Stimulated activated CD8-positive, alpha-beta memory T cell treated with anti-CD3 and anti-CD28 coated beads, Interleukin-15, amount 100 ng/mL, for 4 hours (primary cell): Measurements from ENCODE around the gene LSAMP.
"Not testable (repeated sequence)": the region's sequence is repeated elsewhere in the genome, so short reads cannot be mapped to it uniquely, and the experiment has no call there.

ENCODE experiments used
- DNase-seq, 2 donors: peaks; one replicate each; pipeline ENCODE4 v3.0.0-alpha.2; 2020; ENCODE audit warnings: low read depth in 2 of 2

Gene LSAMP

DNA sequence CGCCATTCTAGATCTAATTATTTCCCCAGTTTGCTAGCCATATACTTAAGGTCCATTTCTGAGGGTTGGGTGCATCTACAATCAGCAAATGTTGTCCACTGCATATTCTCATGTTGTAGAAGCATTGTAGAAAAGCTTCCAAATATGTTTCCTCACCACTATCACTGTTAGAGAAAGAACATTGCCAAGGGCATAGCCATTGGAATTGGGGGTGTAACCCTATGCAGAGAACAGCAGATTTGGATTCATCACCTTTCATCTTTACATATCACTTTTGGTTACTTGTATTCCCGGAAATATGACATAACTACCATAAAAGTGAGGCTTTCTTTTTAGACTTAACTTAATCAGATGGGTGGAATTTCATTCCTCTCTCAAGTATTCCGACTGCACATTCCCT lies 203.6 kb downstream of the LSAMP start:
- no peak for DNase-seq

DNA sequence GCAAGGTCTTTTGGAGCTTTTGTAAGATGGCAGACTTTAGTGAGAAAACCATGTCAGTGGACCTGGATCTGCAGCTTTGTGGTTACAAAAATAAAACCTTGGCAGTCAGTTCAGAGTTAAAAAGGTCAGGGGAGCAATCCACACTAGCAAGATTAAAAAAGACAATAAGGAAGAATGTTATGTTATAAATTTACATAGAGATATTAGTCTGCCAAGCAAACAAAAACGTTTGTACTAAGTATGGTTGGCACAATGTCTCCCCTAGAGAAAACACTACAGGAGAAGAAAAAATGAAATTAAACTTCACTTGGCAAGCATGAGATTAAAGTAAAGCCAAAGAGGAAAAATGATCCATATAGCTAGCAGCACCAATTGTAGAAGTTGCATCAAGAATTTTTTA lies 205.0 kb downstream of the LSAMP start:
- no peak for DNase-seq

DNA sequence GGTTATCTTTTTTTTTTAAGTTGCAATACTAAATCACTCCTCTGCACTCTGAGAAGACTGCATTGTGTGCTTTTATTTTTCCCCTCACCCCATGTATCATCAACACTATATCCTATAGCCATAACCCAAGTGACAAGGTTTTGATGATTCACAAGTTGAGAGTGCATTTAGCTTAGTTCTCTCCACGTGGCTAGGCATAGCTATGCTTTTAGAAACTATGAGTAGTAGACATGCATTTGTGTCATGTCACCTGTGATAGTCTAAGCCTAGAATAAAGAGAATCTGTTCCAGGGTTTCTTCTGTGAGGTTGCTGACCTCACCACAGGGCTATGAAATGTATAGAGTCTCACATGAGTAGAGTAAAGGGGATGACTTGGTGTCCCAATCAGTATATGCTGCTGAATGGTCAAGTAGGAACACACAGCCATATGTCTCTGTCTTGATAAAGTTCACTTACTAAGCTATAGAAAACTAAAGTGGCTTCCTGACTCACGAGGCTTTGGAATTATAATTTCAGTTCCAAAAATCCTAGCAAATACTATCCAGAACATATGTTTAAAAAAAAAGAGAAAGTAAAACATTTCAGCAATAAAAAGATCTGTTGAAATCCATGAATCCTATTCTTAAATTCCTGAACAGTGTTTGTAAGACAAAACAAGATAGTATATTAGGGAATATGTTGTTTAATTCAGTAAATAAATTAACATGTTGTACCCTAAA lies 206.3 kb downstream of the LSAMP start:
- DNase-seq = no peak

DNA sequence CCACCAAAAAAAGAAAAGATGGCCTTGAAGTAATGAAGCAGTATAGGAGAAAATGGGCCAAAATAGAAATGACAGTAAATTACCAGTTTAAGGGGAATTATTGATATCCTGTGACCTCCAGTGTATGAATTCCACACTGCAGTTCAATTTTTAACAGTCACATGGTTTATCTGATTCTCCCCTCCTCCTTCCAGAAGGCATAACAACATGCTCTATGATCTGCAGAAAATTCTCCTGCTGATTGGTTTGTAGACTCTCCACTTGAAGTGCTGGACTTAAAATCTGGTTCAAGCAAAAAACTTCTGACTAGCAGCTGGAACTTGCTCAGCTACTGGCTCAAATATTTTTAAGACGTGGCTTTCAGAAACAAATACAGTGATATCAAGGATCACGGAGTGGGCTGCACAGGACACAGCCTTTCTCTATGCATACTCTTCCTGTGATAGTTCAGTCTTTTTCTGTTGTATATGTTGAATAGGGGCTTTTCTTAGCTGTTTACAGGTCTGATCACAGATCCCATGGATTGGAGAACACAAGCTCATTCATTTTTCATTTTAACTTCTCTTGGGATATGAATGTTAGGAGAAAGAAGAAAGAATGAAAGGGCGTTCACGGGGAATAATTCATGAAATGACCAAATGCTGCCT lies 211.5 kb downstream of the LSAMP start:
- DNase-seq = no peak

DNA sequence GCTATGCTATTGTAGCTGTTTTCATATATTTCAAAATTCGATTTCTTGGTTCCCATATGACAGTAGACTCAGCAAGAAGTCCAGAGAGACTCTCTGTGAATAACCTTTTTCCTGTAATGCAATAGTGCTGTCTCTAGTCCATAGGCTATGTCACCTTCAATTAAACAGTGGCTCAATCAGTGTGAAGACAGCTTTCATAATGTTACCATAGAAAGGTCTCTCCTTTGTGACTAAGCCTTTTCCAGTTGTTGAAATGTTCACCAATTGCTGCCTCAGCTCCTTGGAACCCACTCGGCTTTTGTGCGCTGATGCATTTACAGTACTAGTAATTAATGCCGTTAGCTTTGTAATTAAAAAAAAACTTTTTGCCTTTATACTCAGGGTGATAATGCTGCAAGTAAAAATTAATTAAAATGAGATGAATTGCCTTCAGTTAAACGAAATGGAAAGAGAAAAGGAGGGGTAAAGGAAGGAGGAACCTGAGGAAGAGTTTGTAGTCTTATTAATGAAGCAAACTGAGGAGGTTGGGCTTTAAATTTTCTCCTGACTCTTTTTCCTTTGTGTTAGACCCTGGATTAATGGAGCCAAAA lies 214.8 kb downstream of the LSAMP start:
- no peak for DNase-seq

DNA sequence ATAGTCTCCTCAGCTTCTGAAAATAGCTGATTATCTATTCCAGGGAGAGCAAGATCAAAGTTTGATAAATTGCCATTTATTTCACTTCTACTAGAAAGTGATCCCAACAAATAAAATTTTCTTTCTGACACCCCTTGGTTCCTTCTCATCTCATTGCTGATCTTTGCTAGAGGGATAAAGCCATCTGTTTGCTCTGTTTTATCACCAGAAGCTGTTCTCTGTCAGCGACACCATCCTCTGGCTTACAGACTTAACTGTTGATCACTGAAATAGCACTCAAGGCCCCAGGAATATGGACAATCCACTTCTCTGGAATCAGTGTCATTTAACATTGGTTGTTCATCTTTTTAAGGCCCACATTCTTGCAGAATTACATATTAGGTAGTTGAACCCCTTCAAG lies 219.0 kb downstream of the LSAMP start:
- DNase-seq = no peak

DNA sequence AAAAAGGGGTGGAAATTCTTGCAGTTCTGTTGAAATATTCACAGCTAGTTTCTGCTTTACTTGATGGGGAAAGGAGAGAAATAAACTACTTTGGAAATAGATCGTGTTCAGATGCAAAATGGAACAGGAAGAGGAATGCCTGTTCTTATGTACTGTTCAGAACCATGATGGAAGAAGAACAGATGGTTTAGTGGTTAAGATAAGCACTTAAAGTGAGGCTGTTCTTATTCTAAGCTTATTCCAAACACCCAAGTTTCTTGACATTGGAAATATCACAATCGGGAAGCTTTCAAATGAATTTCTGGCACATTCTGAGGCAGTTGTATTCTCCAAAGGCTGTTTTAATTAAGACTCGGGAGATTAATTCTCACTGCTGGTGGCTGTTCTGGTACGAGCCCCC lies 228.5 kb downstream of the LSAMP start:
- DNase-seq = no peak

DNA sequence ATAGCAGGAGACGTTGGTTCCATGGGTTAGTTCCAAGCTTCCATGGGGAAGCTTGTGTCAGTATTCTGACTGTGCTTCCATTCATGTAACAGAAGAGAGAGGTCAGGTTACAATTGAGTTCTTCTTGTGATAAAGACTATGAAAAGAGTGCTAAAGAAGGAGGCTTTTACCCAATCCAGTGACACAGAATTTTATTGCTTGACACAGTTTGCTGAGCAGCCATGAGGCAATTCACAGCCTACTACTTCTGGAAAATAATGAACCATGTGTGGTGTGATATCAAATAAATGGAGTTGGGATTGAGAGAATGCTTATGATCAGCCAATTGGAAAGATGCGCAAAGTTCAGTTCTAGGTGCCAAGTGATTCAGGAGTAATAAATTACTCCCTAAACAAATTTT lies 233.4 kb downstream of the LSAMP start:
- no peak for DNase-seq

DNA sequence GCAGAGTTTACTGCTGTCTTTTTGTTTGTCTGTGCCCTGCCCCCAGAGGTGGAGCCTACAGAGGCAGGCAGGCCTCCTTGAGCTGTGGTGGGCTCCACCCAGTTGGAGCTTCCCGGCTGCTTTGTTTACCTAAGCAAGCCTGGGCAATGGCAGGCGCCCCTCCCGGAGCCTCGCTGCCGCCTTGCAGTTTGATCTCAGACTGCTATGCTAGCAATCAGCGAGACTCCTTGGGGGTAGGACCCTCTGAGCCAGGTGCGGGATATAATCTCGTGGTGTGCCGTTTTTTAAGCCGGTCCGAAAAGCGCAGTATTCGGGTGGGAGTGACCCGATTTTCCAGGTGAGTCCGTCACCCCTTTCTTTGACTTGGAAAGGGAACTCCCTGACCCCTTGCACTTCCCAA lies 236.5 kb downstream of the LSAMP start:
- not testable (repeated sequence) for DNase-seq

DNA sequence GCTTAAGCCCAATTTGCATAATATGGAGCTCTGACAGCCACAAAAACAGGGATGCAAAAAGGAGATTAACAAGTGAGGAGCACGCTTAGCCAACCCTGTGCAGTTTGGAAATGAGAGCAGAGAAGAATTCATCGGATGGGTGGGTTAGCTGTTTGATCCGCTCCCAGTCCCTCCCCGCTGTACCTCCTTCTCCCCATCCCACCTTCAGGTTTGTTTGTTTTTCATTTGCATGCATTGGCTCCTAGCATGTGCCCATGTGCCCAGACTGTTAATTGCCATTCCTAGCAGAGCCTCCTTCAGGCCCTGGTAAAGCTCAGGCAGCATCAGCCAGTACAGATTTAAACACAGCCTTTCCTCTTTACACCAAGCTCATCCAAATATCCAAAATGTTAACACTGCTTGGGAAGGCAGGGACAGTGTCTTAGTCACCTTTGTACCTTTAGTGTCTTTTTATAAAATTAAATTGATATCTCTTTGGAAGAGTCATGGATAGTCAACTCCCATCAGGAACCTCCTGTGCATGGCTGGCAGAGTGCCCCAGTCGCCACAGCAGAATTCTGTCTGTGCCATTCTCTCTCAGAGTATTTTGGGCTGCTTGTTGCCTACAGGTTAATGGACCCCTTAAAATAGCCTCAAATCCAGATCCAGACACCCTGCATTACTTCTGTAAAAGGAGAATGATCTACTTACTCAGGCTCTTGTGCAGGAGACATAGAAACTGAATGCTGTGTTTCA lies 244.2 kb downstream of the LSAMP start:
- no peak for DNase-seq

DNA sequence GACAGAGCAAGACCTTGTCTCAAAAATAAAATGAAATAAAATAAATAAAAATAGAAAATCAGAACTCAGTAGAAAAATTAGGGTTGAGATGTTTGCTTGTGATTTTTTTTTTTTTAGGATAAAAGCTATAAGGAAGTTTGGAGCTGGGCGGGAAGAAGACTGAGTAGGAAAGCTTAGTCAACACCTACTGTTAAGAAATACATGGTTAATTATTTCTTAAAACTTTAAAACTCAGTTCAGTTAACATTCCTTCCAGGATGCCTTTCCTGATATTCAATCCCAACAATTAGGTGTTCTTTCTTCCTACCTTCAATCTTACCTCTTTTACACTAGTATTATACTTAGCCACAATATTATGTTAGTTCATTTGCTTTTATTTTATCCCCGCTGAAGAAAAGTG lies 246.2 kb downstream of the LSAMP start:
- DNase-seq = no peak

DNA sequence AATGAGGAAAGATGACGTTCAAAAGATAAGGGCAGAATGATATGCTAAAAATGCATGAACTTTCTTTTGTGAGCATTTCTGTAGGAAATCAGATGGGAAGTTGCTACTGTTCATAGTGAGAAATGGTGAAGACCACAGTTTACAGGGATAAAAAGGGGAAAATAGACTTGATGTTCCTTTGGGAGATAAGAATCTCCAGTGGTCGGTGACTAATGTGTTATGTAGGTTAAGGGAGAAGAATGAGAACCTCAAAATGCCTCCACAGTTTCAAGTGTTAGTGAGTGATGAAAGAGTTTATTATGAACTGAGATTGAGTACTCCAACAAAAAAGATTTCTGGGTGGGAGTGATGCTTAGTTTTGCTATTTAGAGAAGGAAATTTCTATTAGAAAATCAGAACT lies 247.2 kb downstream of the LSAMP start:
- no peak for DNase-seq

DNA sequence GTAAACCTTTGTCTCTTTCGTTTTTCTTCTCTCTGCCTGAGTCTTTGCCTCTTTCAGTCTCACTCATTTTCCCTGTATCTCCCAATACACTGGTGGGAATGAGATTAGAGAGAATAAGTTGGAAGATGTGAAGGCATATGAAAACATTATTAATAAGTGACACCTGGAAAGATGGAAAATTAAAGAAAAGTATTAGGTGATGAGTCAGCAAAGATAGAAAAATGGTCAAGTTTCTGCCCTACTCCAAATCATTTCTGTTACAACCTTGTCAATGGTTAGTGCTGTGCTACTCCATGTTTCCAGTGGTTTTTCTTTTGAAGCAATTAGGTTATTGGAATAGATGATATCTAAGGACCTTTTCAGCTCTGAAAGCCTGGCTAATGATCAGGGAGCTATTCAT lies 252.8 kb downstream of the LSAMP start:
- DNase-seq = no peak

DNA sequence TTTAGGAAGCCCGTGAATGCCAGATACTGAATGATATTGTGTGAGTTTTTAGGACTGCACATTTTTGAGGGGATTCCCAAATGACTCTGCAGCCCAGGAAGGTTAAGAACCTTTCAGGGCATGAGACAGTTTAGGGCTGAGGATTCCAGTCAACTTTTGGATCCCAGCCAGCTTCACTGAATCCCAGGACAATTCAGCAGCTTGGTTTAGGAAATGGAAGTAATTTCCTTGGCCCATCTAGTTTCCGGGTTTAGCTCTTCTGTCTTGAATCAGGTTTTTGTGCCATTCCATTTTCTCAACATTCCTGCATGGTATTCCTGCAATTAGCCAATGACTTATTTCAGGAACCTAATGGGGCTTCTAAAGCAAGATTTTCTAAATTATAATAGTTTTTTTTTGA lies 253.9 kb downstream of the LSAMP start:
- DNase-seq = no peak

DNA sequence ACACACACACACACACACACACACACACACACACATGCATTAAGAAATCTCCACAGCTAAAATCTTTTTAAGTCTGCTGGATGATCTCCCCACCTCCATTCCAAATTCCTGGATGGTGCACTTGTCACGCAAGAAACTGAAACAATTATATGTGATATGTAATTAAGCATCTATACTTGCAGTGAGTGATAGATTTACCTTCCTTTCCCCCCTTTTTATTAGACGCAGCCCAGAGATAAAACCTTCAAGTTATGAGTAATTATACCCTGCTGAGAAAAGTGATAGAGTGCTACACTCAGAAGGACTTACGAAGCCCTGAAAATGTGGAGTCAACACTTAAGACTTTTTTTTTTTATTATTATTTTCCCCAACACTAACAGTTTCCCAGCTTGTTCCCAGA lies 255.2 kb downstream of the LSAMP start:
- no peak for DNase-seq

DNA sequence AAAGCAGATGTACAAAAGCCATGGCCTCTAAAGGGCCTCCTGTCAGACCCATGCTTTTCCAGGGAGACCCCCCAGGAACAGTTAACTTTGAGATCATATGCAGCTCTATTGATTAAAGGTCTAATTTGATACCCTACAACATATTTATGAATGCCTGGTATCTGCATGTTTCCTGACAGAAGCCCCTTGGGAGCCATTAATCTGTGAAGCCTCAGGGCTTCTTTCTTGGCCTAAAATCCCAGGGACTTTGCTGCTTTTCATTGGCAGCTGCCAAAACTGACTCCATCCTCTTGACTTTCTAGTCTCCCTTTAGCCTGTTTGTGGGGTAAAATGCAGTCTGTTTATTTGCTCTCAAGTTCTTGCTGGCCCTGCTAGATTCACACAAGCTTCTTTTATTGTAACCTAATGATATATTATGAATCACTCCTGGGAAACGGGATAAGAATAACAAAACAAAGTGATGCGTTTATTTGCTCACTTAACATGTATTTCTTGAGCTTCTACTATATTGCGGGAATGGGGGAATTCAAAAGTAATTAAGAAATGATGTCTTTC lies 257.0 kb downstream of the LSAMP start:
- DNase-seq = no peak

DNA sequence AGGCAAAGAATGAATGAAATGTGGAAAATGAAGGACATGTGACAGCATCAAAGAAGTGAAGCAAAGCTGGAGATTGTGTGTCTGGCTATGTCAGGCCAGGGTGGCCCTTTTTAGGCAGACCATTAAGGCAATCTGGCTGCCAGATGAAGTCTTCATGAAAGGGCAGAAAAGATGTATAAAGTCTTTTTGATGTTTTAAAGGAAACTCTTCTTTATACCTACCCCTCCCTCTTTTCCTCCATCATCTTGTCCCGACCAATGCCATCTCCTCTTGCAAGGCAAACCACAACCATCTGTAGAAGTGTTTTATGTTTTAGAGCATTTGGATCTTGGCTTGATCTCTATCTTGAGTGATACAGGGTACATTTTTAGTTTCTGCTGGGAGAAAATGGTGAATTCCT lies 259.2 kb downstream of the LSAMP start:
- no peak for DNase-seq

DNA sequence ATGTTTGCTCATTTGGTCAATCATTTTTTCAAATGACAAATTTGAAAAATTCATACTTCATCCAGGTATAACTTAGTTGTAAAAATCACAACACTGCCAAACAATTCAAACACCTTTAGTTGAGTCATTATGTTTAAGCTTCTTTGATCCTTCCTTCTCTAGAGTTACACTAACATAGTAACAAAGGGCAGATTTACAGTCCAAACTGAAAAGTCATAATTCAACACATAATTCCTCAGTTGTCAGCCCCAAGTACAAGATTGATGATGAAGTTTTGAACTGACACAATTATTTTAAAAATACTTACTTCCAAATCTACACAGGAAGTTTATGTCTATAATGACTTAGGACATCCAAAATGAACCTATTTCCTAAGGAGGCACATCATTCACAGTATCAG lies 264.1 kb downstream of the LSAMP start:
- no peak for DNase-seq

DNA sequence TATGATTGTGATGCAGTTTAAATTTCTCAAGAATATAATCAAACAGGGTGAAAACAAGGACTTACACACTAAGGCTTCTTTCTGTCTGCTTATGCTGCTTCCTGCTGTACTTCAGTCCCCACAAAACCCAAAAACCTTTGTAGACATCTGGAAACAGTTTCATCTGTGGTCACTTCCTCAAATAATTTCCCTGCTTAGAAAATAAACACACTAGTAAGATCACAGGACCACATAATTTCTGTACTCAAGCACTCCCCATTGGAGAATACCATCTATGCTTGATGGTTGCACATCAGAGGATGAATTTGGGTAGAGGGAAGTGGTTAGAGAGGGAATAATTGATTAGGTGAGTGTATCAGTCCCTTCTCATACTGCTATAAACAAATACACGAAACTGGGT lies 266.2 kb downstream of the LSAMP start:
- DNase-seq = no peak

DNA sequence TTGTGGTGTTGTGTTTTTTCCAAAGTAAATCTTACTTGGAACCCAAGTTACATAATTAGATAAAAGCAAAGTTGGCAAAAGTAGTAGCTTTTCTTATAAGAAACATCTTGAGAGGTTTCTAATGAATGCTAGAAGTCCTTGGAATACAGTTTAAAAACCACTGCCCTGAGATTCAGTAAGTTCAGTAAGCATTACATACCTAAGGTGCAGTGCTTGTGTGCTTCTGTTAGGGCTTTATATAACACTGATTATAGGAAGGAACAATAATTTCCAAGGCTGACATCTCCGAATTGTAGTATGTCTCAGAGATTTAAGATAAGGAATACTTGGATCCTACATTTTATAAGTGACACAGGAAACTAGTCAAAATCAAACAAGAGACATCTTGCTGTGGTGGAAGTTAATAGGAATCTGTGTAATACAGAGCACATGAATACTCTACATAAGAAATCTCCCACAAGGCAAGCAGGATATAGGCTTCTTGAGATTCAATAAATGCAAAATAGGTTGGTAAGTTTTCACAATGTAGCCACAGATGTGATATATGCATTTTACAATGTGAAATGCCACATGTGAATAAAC lies 268.2 kb downstream of the LSAMP start:
- DNase-seq = no peak

DNA sequence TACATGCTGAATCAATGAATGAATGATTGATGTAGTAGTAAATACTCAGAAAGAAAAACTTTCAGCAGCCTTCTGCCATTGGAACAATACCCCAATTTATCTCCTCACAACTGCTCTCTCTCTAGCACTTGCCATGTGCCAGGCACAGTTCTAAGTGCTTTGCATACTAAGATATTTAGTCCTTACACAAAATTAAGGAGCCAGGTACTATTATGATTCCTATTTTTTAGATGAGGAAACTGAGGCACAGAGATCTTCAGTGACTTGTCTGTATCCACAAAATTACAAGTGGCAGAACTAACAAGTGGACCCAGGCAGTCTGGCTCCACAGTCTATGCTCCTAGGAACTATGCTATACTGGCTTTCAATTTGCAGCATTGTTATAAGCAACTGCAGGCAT lies 279.2 kb downstream of the LSAMP start:
- DNase-seq = no peak

DNA sequence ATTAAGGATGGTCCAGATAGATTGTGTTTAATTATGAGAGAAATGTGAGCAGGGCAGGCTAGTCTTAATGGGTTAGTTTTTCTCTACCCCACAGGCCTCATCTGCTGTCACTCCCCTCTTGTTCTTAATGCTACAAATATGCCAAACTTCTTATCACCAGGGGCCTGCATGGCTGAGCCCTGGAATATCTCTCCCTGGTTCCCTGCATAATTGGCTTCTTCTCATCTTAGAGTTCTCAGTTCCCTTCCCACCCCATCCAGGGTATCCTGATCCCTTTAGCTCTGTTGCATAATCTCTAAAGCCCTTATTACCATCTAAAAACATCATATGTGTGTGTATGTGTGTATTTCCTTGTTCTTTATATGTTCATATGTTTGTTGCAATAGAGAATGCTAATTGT lies 279.6 kb downstream of the LSAMP start:
- DNase-seq = no peak
